A549 (cell line): ENCODE measurements around the gene ACSBG1.

Source experiments
- ELK1 ChIP-seq: fragments of 150-350 bp; IDR thresholded peaks from 2 replicates; pipeline ENCODE4 v1.6.1; 2014; ENCODE audit warnings: low read depth, mild to moderate bottlenecking, low read length
- FOXS1 ChIP-seq: fragments of 250-450 bp; sonication (Bioruptor Pico); IDR thresholded peaks from 2 replicates; pipeline ENCODE4 v1.5.0; 2020; ENCODE audit warnings: mild to moderate bottlenecking, moderate library complexity
- HOXA7 ChIP-seq: fragments of 250-450 bp; sonication (Bioruptor Pico); IDR thresholded peaks from 2 replicates; pipeline ENCODE4 v1.5.0; 2020; ENCODE audit warnings: mild to moderate bottlenecking, moderate library complexity
- JUNB ChIP-seq: fragments of >200 bp; sonication (Bioruptor Twin); formaldehyde crosslinking; IDR thresholded peaks from 2 replicates; pipeline ENCODE4 v1.6.1; 2016
- POLR2A ChIP-seq: IDR thresholded peaks from 2 replicates; pipeline ENCODE4 v1.6.1; 2012; ENCODE audit warnings: mild to moderate bottlenecking, low read length
- RAD21 ChIP-seq, 2 experiments: fragments of >200 bp in 1 of 2; sonication (Bioruptor Twin) in 1 of 2; formaldehyde crosslinking in 1 of 2; IDR thresholded peaks in 1 of 2; conservative IDR thresholded peaks in 1 of 2; 2 replicates in 1 of 2; 3 replicates in 1 of 2; pipeline ENCODE4 v1.6.1; 2012 to 2018; ENCODE audit warnings: inconsistent platforms in 1 of 2
- REST ChIP-seq: fragments of 200-600 bp; sonication (generic); IDR thresholded peaks from 2 replicates; pipeline ENCODE4 v1.6.1; 2016; ENCODE audit warnings: antibody characterized with exemption, mild to moderate bottlenecking, moderate library complexity
- TF ChIP-seq, protein P1 (sequence below): fragments of >200 bp; sonication (Bioruptor Twin); formaldehyde crosslinking; IDR thresholded peaks from 3 replicates; pipeline ENCODE4 v1.5.1; 2016

GRCh38 chr15:78139578-78139977, 94.8 kb downstream of the ACSBG1 start:
- TF ChIP-seq, protein P1, sequence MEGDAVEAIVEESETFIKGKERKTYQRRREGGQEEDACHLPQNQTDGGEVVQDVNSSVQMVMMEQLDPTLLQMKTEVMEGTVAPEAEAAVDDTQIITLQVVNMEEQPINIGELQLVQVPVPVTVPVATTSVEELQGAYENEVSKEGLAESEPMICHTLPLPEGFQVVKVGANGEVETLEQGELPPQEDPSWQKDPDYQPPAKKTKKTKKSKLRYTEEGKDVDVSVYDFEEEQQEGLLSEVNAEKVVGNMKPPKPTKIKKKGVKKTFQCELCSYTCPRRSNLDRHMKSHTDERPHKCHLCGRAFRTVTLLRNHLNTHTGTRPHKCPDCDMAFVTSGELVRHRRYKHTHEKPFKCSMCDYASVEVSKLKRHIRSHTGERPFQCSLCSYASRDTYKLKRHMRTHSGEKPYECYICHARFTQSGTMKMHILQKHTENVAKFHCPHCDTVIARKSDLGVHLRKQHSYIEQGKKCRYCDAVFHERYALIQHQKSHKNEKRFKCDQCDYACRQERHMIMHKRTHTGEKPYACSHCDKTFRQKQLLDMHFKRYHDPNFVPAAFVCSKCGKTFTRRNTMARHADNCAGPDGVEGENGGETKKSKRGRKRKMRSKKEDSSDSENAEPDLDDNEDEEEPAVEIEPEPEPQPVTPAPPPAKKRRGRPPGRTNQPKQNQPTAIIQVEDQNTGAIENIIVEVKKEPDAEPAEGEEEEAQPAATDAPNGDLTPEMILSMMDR, result no peak
- TF ChIP-seq RAD21 (conservative IDR thresholded peaks at IDR 0.05 in 1 of 2, IDR thresholded peaks at IDR 0.05 in 1 of 2), result no peak
- TF ChIP-seq ELK1, result no peak
- TF ChIP-seq REST, result no peak
- no peak for TF ChIP-seq JUNB
- TF ChIP-seq FOXS1, result no peak
- TF ChIP-seq POLR2A, result no peak
- no peak for TF ChIP-seq HOXA7 (CRISPR knock-in tag)
